HG02840 (cell line): Measurements from ENCODE around the gene OR5C1.
"Not testable (repeated sequence)": the region's sequence is repeated elsewhere in the genome, so short reads cannot be mapped to it uniquely, and the experiment has no call there.

Experiments used
- ATAC-seq: cut with Tn5 transposase; IDR thresholded peaks from one replicate; pipeline ENCODE4 v1.9.1; 2021; ENCODE audit warnings: mild to moderate bottlenecking, moderate library complexity, moderate number of reproducible peaks; ENCODE audit not compliant: unreplicated experiment, low FRiP score

Gene OR5C1

GRCh38 chr9:122809261-122809660 lies 20.5 kb downstream of the OR5C1 start:
- ATAC-seq, result not testable (repeated sequence)

GRCh38 chr9:122810306-122810946 lies 21.7 kb downstream of the OR5C1 start:
- no peak for ATAC-seq

GRCh38 chr9:122812736-122813135 lies 24.0 kb downstream of the OR5C1 start:
- no peak for ATAC-seq

DNA sequence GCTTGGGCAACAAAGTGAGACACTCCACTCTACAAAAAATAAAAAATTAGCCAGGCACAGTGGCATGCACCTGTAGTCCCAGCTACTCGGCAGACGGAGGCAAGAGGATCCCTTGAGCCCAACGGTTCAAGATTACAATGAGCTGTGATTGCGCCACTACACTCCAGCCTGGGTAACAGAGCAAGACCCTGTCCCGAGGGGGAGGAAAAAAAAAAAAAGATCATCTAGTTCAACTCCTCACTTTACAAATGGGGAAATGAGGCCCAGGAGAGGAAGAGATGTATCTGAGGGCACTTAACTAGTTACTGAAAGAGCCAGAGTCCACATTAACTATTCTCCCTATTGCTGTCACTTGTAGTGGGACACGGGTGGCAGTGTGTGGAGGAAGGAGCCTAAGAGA lies 25.8 kb downstream of the OR5C1 start:
- ATAC-seq, result no peak

GRCh38 chr9:122815544-122815943 lies 26.8 kb downstream of the OR5C1 start:
- ATAC-seq, result no peak

GRCh38 chr9:122816163-122816867 lies 27.6 kb downstream of the OR5C1 start:
- ATAC-seq, result no peak

DNA sequence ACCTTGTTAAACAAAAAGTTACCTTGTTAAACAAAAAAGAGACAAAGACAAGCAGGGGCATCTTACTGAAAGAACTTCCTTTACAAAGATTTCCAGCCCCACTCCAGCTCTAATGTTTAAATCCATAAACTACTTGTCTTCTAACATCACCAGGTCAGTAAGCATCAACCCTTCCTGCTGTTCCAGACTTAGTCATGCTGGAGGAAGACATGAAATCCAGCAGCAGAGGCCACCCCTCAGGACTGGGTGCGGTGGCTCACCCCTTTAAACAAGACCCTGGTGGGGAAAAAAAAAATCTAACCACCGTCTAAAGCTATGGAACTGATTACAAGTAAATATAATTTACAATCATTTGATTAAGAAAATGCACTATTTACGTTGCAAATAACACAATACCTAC lies 30.6 kb downstream of the OR5C1 start:
- no peak for ATAC-seq

DNA sequence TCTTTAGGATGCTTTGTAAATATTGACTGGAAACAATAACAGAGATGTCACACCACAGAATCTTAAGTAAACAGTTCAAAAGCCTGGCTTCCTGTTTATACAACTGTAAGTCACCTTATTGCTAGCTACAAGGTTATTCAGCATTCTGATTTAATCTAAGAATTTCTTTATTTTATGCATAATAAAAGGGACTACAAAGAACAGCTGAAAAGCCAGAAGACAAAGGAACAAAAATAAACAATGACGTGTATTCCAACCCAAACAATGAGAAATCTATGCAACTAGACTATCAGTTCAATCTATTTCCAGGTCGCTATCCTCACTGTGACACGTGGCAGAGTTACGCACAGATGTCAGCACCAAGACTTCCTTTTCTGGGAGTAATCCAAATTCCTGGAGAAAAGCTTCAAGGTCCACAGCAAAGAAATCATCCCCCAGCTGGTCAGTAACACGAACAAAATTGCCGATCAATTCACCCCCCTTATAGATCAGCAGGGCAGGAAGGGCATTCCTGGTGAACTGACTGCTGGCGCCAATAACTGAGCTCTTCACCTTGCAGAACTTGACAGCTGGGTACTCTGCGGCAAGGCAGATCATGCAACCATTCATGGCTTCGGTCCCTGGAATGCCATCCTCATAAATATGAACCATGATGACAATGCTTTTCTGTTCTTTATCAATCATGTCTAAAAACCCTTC lies 31.2 kb downstream of the OR5C1 start:
- no peak for ATAC-seq

DNA sequence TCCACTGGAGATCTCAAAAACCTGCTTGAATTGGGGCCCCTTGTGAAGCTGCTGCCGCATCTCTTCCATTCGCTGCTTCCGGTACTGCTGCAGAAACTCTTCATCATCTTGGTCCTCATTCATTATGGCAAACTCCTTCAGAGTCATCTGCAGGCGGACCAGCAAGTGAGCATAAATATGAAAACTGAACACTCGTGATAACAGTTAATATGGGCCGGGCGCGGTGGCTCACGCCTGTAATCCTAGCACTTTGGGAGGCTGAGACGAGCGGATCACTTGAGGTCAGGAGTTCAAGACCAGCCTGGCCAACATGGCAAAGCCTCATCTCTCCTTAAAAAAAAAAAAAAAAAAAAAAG lies 31.7 kb downstream of the OR5C1 start:
- no peak for ATAC-seq

GRCh38 chr9:122821278-122821943 lies 32.7 kb downstream of the OR5C1 start:
- no peak for ATAC-seq

GRCh38 chr9:122822056-122822455 lies 33.3 kb downstream of the OR5C1 start:
- no peak for ATAC-seq

GRCh38 chr9:122822938-122823337 lies 34.2 kb downstream of the OR5C1 start:
- ATAC-seq, result no peak

DNA sequence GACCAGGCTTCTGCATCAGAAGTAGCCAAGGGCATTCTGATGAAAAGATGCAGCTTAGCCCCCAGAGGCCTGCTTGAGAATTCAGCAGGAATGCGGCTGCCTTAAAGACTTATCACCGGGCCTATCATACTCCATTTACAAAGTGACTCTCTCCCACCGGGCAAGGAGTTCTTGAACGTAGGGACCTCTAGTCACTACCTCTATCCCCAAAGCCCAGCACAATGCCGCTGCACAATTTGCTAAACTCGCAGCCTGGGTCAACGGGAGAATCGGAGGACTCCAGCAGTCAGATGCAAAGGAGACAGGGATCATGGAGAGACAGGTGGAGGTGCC lies 39.0 kb downstream of the OR5C1 start:
- peak; percentile 11 for ATAC-seq

GRCh38 chr9:122828965-122829284 lies 40.2 kb downstream of the OR5C1 start:
- ATAC-seq, result not testable (repeated sequence)

- ATAC-seq, result no peak
These were observed 43.5 kb downstream of the OR5C1 start for GRCh38 chr9:122832194-122832593.

- no peak for ATAC-seq
These were observed 46.6 kb downstream of the OR5C1 start for GRCh38 chr9:122835313-122835731.

- ATAC-seq, result no peak
These were observed 48.6 kb downstream of the OR5C1 start for GRCh38 chr9:122837266-122837850.

DNA sequence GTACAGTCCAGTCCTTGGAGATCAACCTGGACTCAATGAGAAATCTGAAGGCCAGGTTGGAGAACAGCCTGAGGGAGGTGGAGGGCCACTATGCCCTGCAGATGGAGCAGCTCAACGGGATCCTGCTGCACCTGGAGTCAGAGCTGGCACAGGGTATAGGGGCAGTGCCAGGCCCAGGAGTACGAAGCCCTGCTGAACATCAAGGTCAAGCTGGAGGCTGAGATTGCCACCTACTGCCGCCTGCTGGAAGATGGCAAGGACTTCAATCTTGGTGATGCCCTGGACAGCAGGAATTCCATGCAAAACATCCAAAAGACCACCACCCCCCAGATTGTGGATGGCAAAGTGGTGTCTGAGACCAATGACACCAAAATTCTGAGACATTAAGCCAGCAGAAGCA lies 49.7 kb downstream of the OR5C1 start:
- ATAC-seq, result not testable (repeated sequence)
